ENCODE data around the gene TJP1. TPM values are rescaled to one million over a fixed set of nuclear protein-coding genes. Genes with fewer than 3 reads are reported as not detected.

The TJP1 gene
- 72.7 and 99.6 TPM in 2 replicates for polyA plus RNA-seq (2011; rRNA removed)
- polyA minus RNA-seq (2011; rRNA and poly(A)+ RNA removed): 99.7 and 134 TPM in 2 replicates

DNA sequence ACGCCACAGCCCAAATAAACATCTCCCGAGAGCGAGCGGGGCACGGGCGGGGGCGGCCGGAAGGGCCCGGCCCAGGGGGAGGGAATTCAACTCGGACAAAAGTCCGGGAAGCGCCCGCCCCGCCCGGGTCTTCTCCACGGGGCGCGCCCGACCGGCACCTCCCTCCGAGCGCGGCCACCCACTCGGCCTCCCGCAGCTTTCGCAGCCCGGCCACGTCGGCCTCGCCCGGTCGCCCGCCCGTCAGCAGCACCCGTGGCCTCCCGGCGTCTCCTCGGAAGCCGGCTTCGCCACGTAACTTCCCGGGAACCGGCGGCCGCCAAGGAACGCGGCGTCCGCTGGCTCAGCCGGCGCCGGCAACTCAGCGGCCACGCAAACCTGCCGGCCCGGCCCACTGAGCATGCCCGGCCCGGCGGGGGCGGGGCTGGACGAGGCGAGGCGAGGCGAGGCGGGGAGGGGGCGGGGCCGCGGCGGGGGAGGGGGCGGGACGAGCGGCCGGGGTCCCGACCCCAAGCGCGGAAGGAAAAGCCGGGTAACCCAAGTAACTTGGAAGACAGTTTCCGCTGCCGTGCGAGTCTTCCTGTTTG lies at the start of gene TJP1:
TJP1 (minus strand) TSS at position 369 of the 584 bp plus-strand sequence. CDS start 440 bp downstream, outside the sequence.
- POLR2A ChIA-PET: interaction anchor here (1.2 to 1.9 kb wide), 5 partner anchors 66 to 253 kb away, joined by 4 to 11 read pairs (median 8); no protein-coding TSS in a partner anchor
- Histone ChIP-seq H3K27ac (ENCODE audit: low read depth, low read length) (peak within 1 kb of the TSS; percentile 86), H3K4me3 (ENCODE audit: low read depth, low read length) (peak within 1 kb of the TSS; percentile 81), H3K9me3 (ENCODE audit: control insufficient read depth, insufficient read depth, low read length) (no peaks in the 10 kb centered on the region; the same call in 1 of the 2 replicates), H3K27me3 (ENCODE audit: control insufficient read depth, insufficient read depth, low read length) (no peaks in the 10 kb centered on the region)
- TF ChIP-seq CTCF (IDR thresholded peaks at IDR 0.05; ENCODE audit: low read depth, low read length): no peak
- CTCF ChIA-PET: interaction anchor here (1.2 kb wide), 1 partner anchor 103 kb away, joined by 5 read pairs; no protein-coding TSS in a partner anchor
- DNase-seq (ENCODE audit: low read depth, low spot score): peak; percentile 23

DNA sequence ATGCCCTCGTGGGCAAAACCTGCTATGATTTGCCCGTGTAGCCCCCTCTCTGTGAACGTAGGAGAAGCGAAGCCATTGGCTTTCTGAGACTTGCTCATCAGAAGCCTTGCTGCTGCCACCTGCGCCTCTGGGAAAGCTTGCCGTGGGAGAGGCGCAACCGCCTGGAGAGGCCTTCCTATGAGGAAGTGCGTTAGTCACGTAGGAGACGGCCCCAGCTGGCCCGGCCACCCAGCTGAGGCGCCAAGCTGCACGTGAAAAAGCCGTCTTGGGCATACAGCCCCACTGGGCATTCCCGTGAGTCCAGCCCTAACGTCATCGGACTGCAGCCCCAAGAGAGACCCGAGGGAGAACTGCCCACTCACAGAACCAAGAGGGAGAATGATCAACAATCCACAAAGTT lies 49.1 kb upstream of the TJP1 start:
- Histone ChIP-seq H3K27ac (ENCODE audit: low read depth, low read length) (no peak overlapping the region), H3K4me3 (ENCODE audit: low read depth, low read length) (no peak overlapping the region), H3K9me3 (ENCODE audit: control insufficient read depth, insufficient read depth, low read length) (peaks cover 4% of the 10 kb centered on the region; the same call in 1 of the 2 replicates), H3K27me3 (ENCODE audit: control insufficient read depth, insufficient read depth, low read length) (no peaks in the 10 kb centered on the region)
- ChIA-PET POLR2A (no interaction called here), CTCF (interaction anchor here (1.0 to 2.2 kb wide), 2 partner anchors 16 to 54 kb away, joined by 3 to 8 read pairs; no protein-coding TSS in a partner anchor)
- no peak for TF ChIP-seq CTCF (IDR thresholded peaks at IDR 0.05; ENCODE audit: low read depth, low read length)
- DNase-seq (ENCODE audit: low read depth, low spot score): no peak

GRCh38 chr15:29870495-29871151 lies 48.4 kb upstream of the TJP1 start:
- H3K4me3 ChIP-seq (ENCODE audit: low read depth, low read length): no peak overlapping the region
- TF ChIP-seq CTCF (IDR thresholded peaks at IDR 0.05; ENCODE audit: low read depth, low read length): no peak
- H3K27ac ChIP-seq (ENCODE audit: low read depth, low read length): no peak overlapping the region
- peaks cover 4% of the 10 kb centered on the region; the same call in 1 of the 2 replicates for H3K9me3 ChIP-seq (ENCODE audit: control insufficient read depth, insufficient read depth, low read length)
- ChIA-PET POLR2A (no interaction called here), CTCF (interaction anchor here (1.0 to 2.2 kb wide), 2 partner anchors 16 to 55 kb away, joined by 3 to 8 read pairs; no protein-coding TSS in a partner anchor)
- DNase-seq (ENCODE audit: low read depth, low spot score): no peak
- H3K27me3 ChIP-seq (ENCODE audit: control insufficient read depth, insufficient read depth, low read length): no peaks in the 10 kb centered on the region

- POLR2A ChIA-PET: no interaction called here
These were observed 45.2 kb upstream of the TJP1 start for GRCh38 chr15:29867241-29868000.

More at GRCh38 chr15:29867241-29868000, 45.2 kb upstream of the TJP1 start:
- Histone ChIP-seq H3K27ac (ENCODE audit: low read depth, low read length) (no peak overlapping the region), H3K9me3 (ENCODE audit: control insufficient read depth, insufficient read depth, low read length) (peaks cover 4% of the 10 kb centered on the region; the same call in 1 of the 2 replicates), H3K27me3 (ENCODE audit: control insufficient read depth, insufficient read depth, low read length) (no peaks in the 10 kb centered on the region), H3K4me3 (ENCODE audit: low read depth, low read length) (no peak overlapping the region)
- DNase-seq (ENCODE audit: low read depth, low spot score): no peak
- CTCF ChIA-PET: interaction anchor here (1.0 to 1.2 kb wide), 2 partner anchors 42 to 58 kb away, joined by 3 to 4 read pairs; no protein-coding TSS in a partner anchor
- TF ChIP-seq CTCF (IDR thresholded peaks at IDR 0.05; ENCODE audit: low read depth, low read length): no peak
